WTC11 (cell line): ENCODE measurements around the gene SCUBE3. TPM values are rescaled to one million over a fixed set of nuclear protein-coding genes. Genes with fewer than 3 reads are reported as not detected.

Experiments
- ATAC-seq: fragments of 200-7000 bp; cut with Tn5 transposase; 2 replicates; pipeline ENCODE4 v1.10.0; 2021; ENCODE audit warnings: mild to moderate bottlenecking, moderate library complexity
- CTCF ChIA-PET: fragments of 300-600 bp; sonication (Branson Sonifier 250); formaldehyde crosslinking; loops from one replicate; lab custom pipeline; 2021; ENCODE audit warnings: antibody characterized with exemption; lab: Charles Lee
- POLR2A ChIA-PET: fragments of 350-600 bp; sonication (Branson Sonifier 250); formaldehyde crosslinking; loops from one replicate; lab custom pipeline; 2021; ENCODE audit warnings: antibody characterized with exemption; lab: Charles Lee
- DNase-seq: peaks from one replicate; pipeline ENCODE4 v3.0.0; 2021; ENCODE audit warnings: low spot score
- H3K27ac Mint-ChIP-seq: 2 replicates; pipeline ENCODE4 v1.8.0; 2021; ENCODE audit warnings: mixed read lengths
- H3K27me3 Mint-ChIP-seq: 2 replicates; pipeline ENCODE4 v1.8.0; 2021; ENCODE audit warnings: low read depth, mild to moderate bottlenecking, moderate library complexity, mixed read lengths
- H3K36me3 Mint-ChIP-seq: 2 replicates; pipeline ENCODE4 v1.8.0; 2021; ENCODE audit warnings: mixed read lengths
- H3K4me1 Mint-ChIP-seq: 2 replicates; pipeline ENCODE4 v1.8.0; 2022; ENCODE audit warnings: mixed read lengths
- H3K4me3 Mint-ChIP-seq: 2 replicates; pipeline ENCODE4 v1.8.0; 2021; ENCODE audit warnings: mild to moderate bottlenecking, moderate library complexity, mixed read lengths
- H3K9me3 Mint-ChIP-seq: 2 replicates; pipeline ENCODE4 v1.8.0; 2021; ENCODE audit warnings: mixed read lengths
- CDX4 ChIP-seq: fragments of 250-450 bp; sonication (Bioruptor Pico); IDR thresholded peaks from 2 replicates; pipeline ENCODE4 v1.9.0; 2021; ENCODE audit warnings: moderate library complexity, mild to moderate bottlenecking, inconsistent platforms, borderline replicate concordance
- CREB1 ChIP-seq: sonication (generic); formaldehyde crosslinking; IDR thresholded peaks from 2 replicates; pipeline ENCODE4 v1.8.0; 2023; ENCODE audit warnings: mild to moderate bottlenecking, missing genetic modification reagents
- E2F5 ChIP-seq: sonication (generic); formaldehyde crosslinking; IDR thresholded peaks from 2 replicates; pipeline ENCODE4 v1.8.1; 2022; ENCODE audit warnings: mild to moderate bottlenecking, moderate library complexity, missing genetic modification reagents
- ESRRA ChIP-seq: sonication (generic); formaldehyde crosslinking; IDR thresholded peaks from 2 replicates; pipeline ENCODE4 v1.8.1; 2022; ENCODE audit warnings: mild to moderate bottlenecking, missing genetic modification reagents, borderline replicate concordance
- FOXP1 ChIP-seq: sonication (generic); formaldehyde crosslinking; IDR thresholded peaks from 2 replicates; pipeline ENCODE4 v1.8.0; 2022; ENCODE audit warnings: missing genetic modification reagents, mild to moderate bottlenecking, moderate library complexity, borderline replicate concordance
- FOXP4 ChIP-seq: sonication (generic); formaldehyde crosslinking; IDR thresholded peaks from 2 replicates; pipeline ENCODE4 v1.8.0; 2022; ENCODE audit warnings: mild to moderate bottlenecking, missing genetic modification reagents
- IRF1 ChIP-seq: sonication (generic); formaldehyde crosslinking; IDR thresholded peaks from 2 replicates; pipeline ENCODE4 v1.8.0; 2023; ENCODE audit warnings: missing genetic modification reagents
- JAZF1 ChIP-seq: fragments of 250-450 bp; sonication (Bioruptor Pico); IDR thresholded peaks from 2 replicates; pipeline ENCODE4 v1.9.0; 2021; ENCODE audit warnings: moderate library complexity, mild to moderate bottlenecking, inconsistent platforms
- JUN ChIP-seq: sonication (generic); formaldehyde crosslinking; IDR thresholded peaks from 2 replicates; pipeline ENCODE4 v1.8.0; 2023; ENCODE audit warnings: mild to moderate bottlenecking, missing genetic modification reagents
- MLX ChIP-seq: sonication (generic); formaldehyde crosslinking; IDR thresholded peaks from 2 replicates; pipeline ENCODE4 v1.8.1; 2023; ENCODE audit warnings: mild to moderate bottlenecking, missing genetic modification reagents, moderate library complexity
- MYBL2 ChIP-seq: sonication (generic); formaldehyde crosslinking; IDR thresholded peaks from 2 replicates; pipeline ENCODE4 v1.8.1; 2023; ENCODE audit warnings: mild to moderate bottlenecking, moderate library complexity, missing genetic modification reagents
- NR1H2 ChIP-seq: sonication (generic); formaldehyde crosslinking; IDR thresholded peaks from 2 replicates; pipeline ENCODE4 v1.9.0; 2021; ENCODE audit warnings: mild to moderate bottlenecking, moderate library complexity, missing genetic modification reagents
- NR2C2 ChIP-seq: sonication (generic); formaldehyde crosslinking; IDR thresholded peaks from 2 replicates; pipeline ENCODE4 v1.8.0; 2022; ENCODE audit warnings: mild to moderate bottlenecking, missing genetic modification reagents
- RELA ChIP-seq: sonication (generic); formaldehyde crosslinking; IDR thresholded peaks from 2 replicates; pipeline ENCODE4 v1.8.1; 2022; ENCODE audit warnings: missing genetic modification reagents, mild to moderate bottlenecking, borderline replicate concordance
- RORB ChIP-seq: fragments of 250-450 bp; sonication (Bioruptor Pico); IDR thresholded peaks from 2 replicates; pipeline ENCODE4 v1.9.0; 2021; ENCODE audit warnings: mild to moderate bottlenecking
- TEAD1 ChIP-seq: sonication (generic); formaldehyde crosslinking; IDR thresholded peaks from 2 replicates; pipeline ENCODE4 v1.8.0; 2022; ENCODE audit warnings: mild to moderate bottlenecking, missing genetic modification reagents
- TEAD4 ChIP-seq: sonication (generic); formaldehyde crosslinking; IDR thresholded peaks from 2 replicates; pipeline ENCODE4 v1.8.0; 2022; ENCODE audit warnings: mild to moderate bottlenecking, missing genetic modification reagents
- ZBTB43 ChIP-seq: sonication (generic); formaldehyde crosslinking; IDR thresholded peaks from 2 replicates; pipeline ENCODE4 v1.8.1; 2023; ENCODE audit warnings: mild to moderate bottlenecking, missing genetic modification reagents
- ZMAT4 ChIP-seq: fragments of 250-450 bp; sonication (Bioruptor Pico); IDR thresholded peaks from 2 replicates; pipeline ENCODE4 v1.9.0; 2021; ENCODE audit warnings: mild to moderate bottlenecking
- ZNF232 ChIP-seq: sonication (generic); formaldehyde crosslinking; IDR thresholded peaks from 2 replicates; pipeline ENCODE4 v1.8.0; 2022; ENCODE audit warnings: mild to moderate bottlenecking, missing genetic modification reagents
- ZNF396 ChIP-seq: fragments of 250-450 bp; sonication (Bioruptor Pico); IDR thresholded peaks from 2 replicates; pipeline ENCODE4 v1.8.0; 2021; ENCODE audit warnings: mild to moderate bottlenecking, moderate library complexity, borderline replicate concordance
- ZNF416 ChIP-seq: fragments of 250-450 bp; sonication (Bioruptor Pico); IDR thresholded peaks from 2 replicates; pipeline ENCODE4 v1.9.0; 2021; ENCODE audit warnings: mild to moderate bottlenecking, inconsistent platforms
- ZSCAN18 ChIP-seq: fragments of 250-450 bp; sonication (Bioruptor Pico); IDR thresholded peaks from 2 replicates; pipeline ENCODE4 v2.1.2; 2022; ENCODE audit warnings: mild to moderate bottlenecking, moderate library complexity
- total RNA-seq: library from RNA; stranded (reverse); gene quantifications from 3 replicates; pipeline ENCODE4 v1.2.3, GENCODE V29; 2021

The SCUBE3 gene
- total RNA-seq, 1 experiment from 2014 or later = 2.1 TPM

- no peaks in the 10 kb centered on the region for H3K36me3 Mint-ChIP-seq
- no peak overlapping the region for H3K4me3 Mint-ChIP-seq
- no peaks in the 10 kb centered on the region; the same call in 1 of the 2 replicates for H3K9me3 Mint-ChIP-seq
- peaks cover 4% of the 10 kb centered on the region for H3K4me1 Mint-ChIP-seq
- ChIA-PET CTCF (interaction anchor here (0.6 to 7.6 kb wide), 5 partner anchors 11 to 54 kb away, joined by 3 to 107 read pairs (median 3); partner anchors contain the start of gene SCUBE3), POLR2A (no interaction called here)
- peaks cover 39% of the 10 kb centered on the region for H3K27me3 Mint-ChIP-seq
- TF ChIP-seq ZMAT4 (no peak), JUN (CRISPR knock-in tag) (no peak), ZNF396 (no peak), E2F5 (no peak), FOXP1 (CRISPR knock-in tag) (no peak), JAZF1 (no peak), ZNF416 (CRISPR knock-in tag) (no peak), ZBTB43 (CRISPR knock-in tag) (no peak), TEAD4 (no peak), ZSCAN18 (CRISPR knock-in tag) (no peak), MYBL2 (CRISPR knock-in tag) (no peak)
- ATAC-seq = peak; percentile 65
- no peak overlapping the region for H3K27ac Mint-ChIP-seq
- no peak for DNase-seq
Measured at GRCh38 chr6:35202066-35202546, 11.7 kb upstream of the SCUBE3 start.

GRCh38 chr6:35203152-35203670 lies 10.5 kb upstream of the SCUBE3 start:
- Mint-ChIP-seq H3K27ac (no peak overlapping the region), H3K27me3 (peaks cover 47% of the 10 kb centered on the region), H3K4me1 (peaks cover 4% of the 10 kb centered on the region)
- POLR2A ChIA-PET = no interaction called here
- no peak for TF ChIP-seq MLX (CRISPR knock-in tag)
- TF ChIP-seq, all 79 proteins: peak for 0
- CTCF ChIA-PET = interaction anchor here (0.6 to 7.6 kb wide), 7 partner anchors 10 to 319 kb away, joined by 3 to 107 read pairs (median 7); partner anchors contain the start of gene SCUBE3
- Mint-ChIP-seq H3K4me3 (no peak overlapping the region), H3K9me3 (no peaks in the 10 kb centered on the region), H3K36me3 (no peaks in the 10 kb centered on the region)
- DNase-seq (no peak), ATAC-seq (no peak)

- TF ChIP-seq TEAD1 (no peak), CREB1 (CRISPR knock-in tag) (no peak), ZNF416 (CRISPR knock-in tag) (no peak), ESRRA (CRISPR knock-in tag) (no peak), NR1H2 (CRISPR knock-in tag) (no peak), MLX (CRISPR knock-in tag) (no peak), ZNF232 (no peak), JAZF1 (no peak), FOXP4 (no peak), RORB (CRISPR knock-in tag) (no peak), CDX4 (CRISPR knock-in tag) (no peak), NR2C2 (CRISPR knock-in tag) (no peak), ZNF396 (no peak), IRF1 (CRISPR knock-in tag) (no peak), RELA (no peak)
- TF ChIP-seq, all 79 proteins: peak for 0
- H3K9me3 Mint-ChIP-seq = no peaks in the 10 kb centered on the region
- H3K27ac Mint-ChIP-seq = no peak overlapping the region
- H3K4me3 Mint-ChIP-seq = no peak overlapping the region
- ChIA-PET CTCF (interaction anchor here (1.3 to 7.6 kb wide), 6 partner anchors 8 to 64 kb away, joined by 7 to 107 read pairs (median 16); partner anchors contain the start of gene SCUBE3), POLR2A (no interaction called here)
- peaks cover 52% of the 10 kb centered on the region for H3K27me3 Mint-ChIP-seq
- DNase-seq (no peak), ATAC-seq (no peak)
- peaks cover 4% of the 10 kb centered on the region for H3K4me1 Mint-ChIP-seq
- no peaks in the 10 kb centered on the region for H3K36me3 Mint-ChIP-seq
Measured at GRCh38 chr6:35203680-35204079, 10.1 kb upstream of the SCUBE3 start.
